OCI-LY1 (cell line): ENCODE data around the gene PGLYRP1.

Experiments
- CTCF ChIP-seq: fragments of 200-600 bp; sonication (generic), shearing (Covaris generic); IDR thresholded peaks from 2 replicates; pipeline ENCODE4 v1.5.1; 2017; ENCODE audit warnings: mild to moderate bottlenecking, antibody characterized with exemption, low read length, moderate library complexity, mixed read lengths
- EZH2 ChIP-seq: fragments of 200-600 bp; sonication (generic), shearing (Covaris generic); IDR thresholded peaks from 2 replicates; pipeline ENCODE4 v1.8.0; 2017; ENCODE audit warnings: borderline replicate concordance, mixed run types, mild to moderate bottlenecking, antibody characterized with exemption, low read length, moderate library complexity, mixed read lengths

- TF ChIP-seq CTCF (no peak), EZH2 (no peak)
Observed at GRCh38 chr19:46021531-46022041, 1.3 kb downstream of the PGLYRP1 start.
